Measurements from ENCODE around the gene DFFB.

- no peak for TF ChIP-seq POLR2A (IDR thresholded peaks at IDR 0.05)
- TF ChIP-seq CTCF (IDR thresholded peaks at IDR 0.05 in 8 of 11, conservative IDR thresholded peaks at IDR 0.05 in 3 of 11), result no peak
- TF ChIP-seq POLR2AphosphoS5 (IDR thresholded peaks at IDR 0.05), result peak in 1 of 3 donors; percentile 35
These were observed 28.9 kb downstream of the DFFB start for GRCh38 chr1:3886106-3886670.
